Measurements from ENCODE around the gene PHF21A. TPM values are rescaled to one million over a fixed set of nuclear protein-coding genes. Genes with fewer than 3 reads are reported as not detected.
A peak's percentile ranks its signal among the peaks of the same experiment; 100 is the strongest.

PHF21A gene
- total RNA-seq, 1 donor from 2014 or later = 35.9 TPM

GRCh38 chr11:45960387-45961095 lies 160.7 kb downstream of the PHF21A start:
- Mint-ChIP-seq H3K4me1 (ENCODE audit: low read depth) (peaks cover 3% of the 10 kb centered on the region), H3K36me3 (ENCODE audit: low read depth) (peaks cover 19% of the 10 kb centered on the region), H3K4me3 (ENCODE audit: unreplicated experiment) (no peak overlapping the region), H3K27me3 (ENCODE audit: low read depth) (no peaks in the 10 kb centered on the region), H3K9me3 (ENCODE audit: low read depth) (peaks cover 8% of the 10 kb centered on the region), H3K27ac (ENCODE audit: unreplicated experiment) (no peak overlapping the region)
- TF ChIP-seq, protein P1, sequence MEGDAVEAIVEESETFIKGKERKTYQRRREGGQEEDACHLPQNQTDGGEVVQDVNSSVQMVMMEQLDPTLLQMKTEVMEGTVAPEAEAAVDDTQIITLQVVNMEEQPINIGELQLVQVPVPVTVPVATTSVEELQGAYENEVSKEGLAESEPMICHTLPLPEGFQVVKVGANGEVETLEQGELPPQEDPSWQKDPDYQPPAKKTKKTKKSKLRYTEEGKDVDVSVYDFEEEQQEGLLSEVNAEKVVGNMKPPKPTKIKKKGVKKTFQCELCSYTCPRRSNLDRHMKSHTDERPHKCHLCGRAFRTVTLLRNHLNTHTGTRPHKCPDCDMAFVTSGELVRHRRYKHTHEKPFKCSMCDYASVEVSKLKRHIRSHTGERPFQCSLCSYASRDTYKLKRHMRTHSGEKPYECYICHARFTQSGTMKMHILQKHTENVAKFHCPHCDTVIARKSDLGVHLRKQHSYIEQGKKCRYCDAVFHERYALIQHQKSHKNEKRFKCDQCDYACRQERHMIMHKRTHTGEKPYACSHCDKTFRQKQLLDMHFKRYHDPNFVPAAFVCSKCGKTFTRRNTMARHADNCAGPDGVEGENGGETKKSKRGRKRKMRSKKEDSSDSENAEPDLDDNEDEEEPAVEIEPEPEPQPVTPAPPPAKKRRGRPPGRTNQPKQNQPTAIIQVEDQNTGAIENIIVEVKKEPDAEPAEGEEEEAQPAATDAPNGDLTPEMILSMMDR (IDR thresholded peaks at IDR 0.05) = no peak
- no peak for DNase-seq (ENCODE audit: low spot score)

GRCh38 chr11:45959851-45960250 lies 161.4 kb downstream of the PHF21A start:
- H3K4me1 Mint-ChIP-seq (ENCODE audit: low read depth) = peaks cover 3% of the 10 kb centered on the region
- TF ChIP-seq, protein P1 (IDR thresholded peaks at IDR 0.05) = no peak
- H3K9me3 Mint-ChIP-seq (ENCODE audit: low read depth) = peaks cover 8% of the 10 kb centered on the region
- no peaks in the 10 kb centered on the region for H3K27me3 Mint-ChIP-seq (ENCODE audit: low read depth)
- DNase-seq (ENCODE audit: low spot score) = no peak
- H3K4me3 Mint-ChIP-seq (ENCODE audit: unreplicated experiment) = no peak overlapping the region
- no peak overlapping the region for H3K27ac Mint-ChIP-seq (ENCODE audit: unreplicated experiment)
- H3K36me3 Mint-ChIP-seq (ENCODE audit: low read depth) = peaks cover 24% of the 10 kb centered on the region

GRCh38 chr11:45949992-45950407 lies 171.3 kb downstream of the PHF21A start:
- Mint-ChIP-seq H3K4me1 (ENCODE audit: low read depth) (peaks cover 7% of the 10 kb centered on the region), H3K4me3 (ENCODE audit: unreplicated experiment) (no peak overlapping the region), H3K36me3 (ENCODE audit: low read depth) (peaks cover 29% of the 10 kb centered on the region), H3K9me3 (ENCODE audit: low read depth) (no peaks in the 10 kb centered on the region), H3K27ac (ENCODE audit: unreplicated experiment) (peak overlapping the region; percentile 5), H3K27me3 (ENCODE audit: low read depth) (no peaks in the 10 kb centered on the region)
- TF ChIP-seq, protein P1 (IDR thresholded peaks at IDR 0.05) = no peak
- no peak for DNase-seq (ENCODE audit: low spot score)

DNA sequence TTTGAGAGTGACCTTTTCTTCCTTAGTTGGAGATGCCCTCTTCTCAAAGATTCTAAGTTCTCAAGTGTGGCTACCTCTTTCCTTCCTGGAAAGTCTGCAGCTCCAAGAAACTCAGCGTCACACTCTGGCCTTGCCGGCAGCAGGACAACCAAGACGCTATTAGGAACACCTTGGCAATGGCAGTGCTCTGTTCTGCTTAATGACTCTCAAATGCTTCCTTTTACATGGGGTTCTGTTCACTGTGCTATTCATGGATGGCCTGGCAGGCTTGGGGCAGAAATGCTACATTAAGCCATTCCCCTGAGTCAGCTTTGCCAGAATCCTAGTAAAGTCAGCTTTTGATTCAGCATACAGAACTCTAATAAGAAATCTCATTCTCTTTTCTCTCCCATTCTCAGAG lies 172.9 kb downstream of the PHF21A start:
- Mint-ChIP-seq H3K36me3 (ENCODE audit: low read depth) (peaks cover 33% of the 10 kb centered on the region), H3K27ac (ENCODE audit: unreplicated experiment) (no peak overlapping the region)

GRCh38 chr11:45947885-45948284 lies 173.4 kb downstream of the PHF21A start:
- H3K27me3 Mint-ChIP-seq (ENCODE audit: low read depth) = no peaks in the 10 kb centered on the region
- H3K27ac Mint-ChIP-seq (ENCODE audit: unreplicated experiment) = no peak overlapping the region
- DNase-seq (ENCODE audit: low spot score) = no peak
- H3K9me3 Mint-ChIP-seq (ENCODE audit: low read depth) = no peaks in the 10 kb centered on the region
- TF ChIP-seq, protein P1 (IDR thresholded peaks at IDR 0.05) = no peak
- H3K4me3 Mint-ChIP-seq (ENCODE audit: unreplicated experiment) = no peak overlapping the region
- H3K36me3 Mint-ChIP-seq (ENCODE audit: low read depth) = peaks cover 31% of the 10 kb centered on the region
- peaks cover 7% of the 10 kb centered on the region for H3K4me1 Mint-ChIP-seq (ENCODE audit: low read depth)

More for the DNA sequence above, 172.9 kb downstream of the PHF21A start:
- no peak overlapping the region for H3K4me3 Mint-ChIP-seq (ENCODE audit: unreplicated experiment)
- H3K4me1 Mint-ChIP-seq (ENCODE audit: low read depth) = peaks cover 7% of the 10 kb centered on the region
- DNase-seq (ENCODE audit: low spot score) = no peak
- H3K27me3 Mint-ChIP-seq (ENCODE audit: low read depth) = no peaks in the 10 kb centered on the region
- TF ChIP-seq, protein P1 (IDR thresholded peaks at IDR 0.05) = no peak
- no peaks in the 10 kb centered on the region for H3K9me3 Mint-ChIP-seq (ENCODE audit: low read depth)

Data from chondrocyte (in vitro differentiated cells).